HEK293 (cell line): ENCODE measurements around the gene SYT6.

Experiments used
- CTCF ChIA-PET: fragments of 350-600 bp; formaldehyde crosslinking; extraction: SDS; loops from one replicate; lab custom pipeline; 2021; ENCODE audit warnings: antibody characterized with exemption; lab: Yijun Ruan, JAX
- POLR2A ChIA-PET: fragments of 300-600 bp; formaldehyde crosslinking; extraction: SDS; loops from one replicate; lab custom pipeline; 2020; ENCODE audit warnings: antibody characterized with exemption, inconsistent platforms; lab: Yijun Ruan, JAX
- H3K27ac ChIP-seq: fragments of 200-500 bp; sonication (Bioruptor generic); 2 replicates; pipeline ENCODE4 v1.5.1; 2014; ENCODE audit warnings: low read depth, low read length, control low read depth, inconsistent platforms; ENCODE audit errors: extremely low read depth
- H3K36me3 ChIP-seq, 2 experiments: fragments of 200-500 bp in 1 of 2; sonication (Bioruptor generic) in 1 of 2; 1 replicate in 1 of 2; 2 replicates in 1 of 2; pipeline ENCODE4 v1.5.1; 2014 to 2017; ENCODE audit warnings: inconsistent platforms in 2 of 2, low read length in 2 of 2; ENCODE audit not compliant: control insufficient read depth in 2 of 2, insufficient read depth in 1 of 2
- H3K4me1 ChIP-seq: fragments of 200-500 bp; sonication (Bioruptor generic); 2 replicates; pipeline ENCODE4 v1.5.1; 2014; ENCODE audit warnings: mild to moderate bottlenecking, low read length, inconsistent platforms; ENCODE audit not compliant: control insufficient read depth, insufficient read depth
- H3K4me3 ChIP-seq: 2 replicates; pipeline ENCODE4 v1.5.1; 2011; ENCODE audit warnings: low read depth, mild to moderate bottlenecking, control low read depth, low read length, moderate library complexity
- H3K9me3 ChIP-seq: fragments of 200-500 bp; sonication (Bioruptor generic); 2 replicates; pipeline ENCODE4 v1.5.1; 2014; ENCODE audit warnings: low read depth, low read length, inconsistent platforms; ENCODE audit not compliant: control insufficient read depth, insufficient read depth
- EGR2 ChIP-seq: fragments of 450-650 bp; formaldehyde crosslinking; IDR thresholded peaks from 2 replicates; pipeline ENCODE4 v1.5.1; 2016; ENCODE audit warnings: low read depth, missing biosample characterization, missing genetic modification characterization
- GLIS1 ChIP-seq: fragments of 450-650 bp; formaldehyde crosslinking; IDR thresholded peaks from 2 replicates; pipeline ENCODE4 v1.5.1; 2016; ENCODE audit warnings: missing biosample characterization, missing genetic modification characterization
- MYNN ChIP-seq: fragments of 450-650 bp; formaldehyde crosslinking; IDR thresholded peaks from 2 replicates; pipeline ENCODE4 v1.5.1; 2016; ENCODE audit warnings: missing biosample characterization, missing genetic modification characterization, borderline replicate concordance
- ZBTB44 ChIP-seq: fragments of 450-650 bp; IDR thresholded peaks from 2 replicates; pipeline ENCODE4 v1.5.1; 2018; ENCODE audit warnings: missing biosample characterization, mild to moderate bottlenecking, missing genetic modification characterization
- ZEB2 ChIP-seq: fragments of 450-650 bp; formaldehyde crosslinking; IDR thresholded peaks from 2 replicates; pipeline ENCODE4 v1.5.1; 2016; ENCODE audit warnings: missing biosample characterization, missing genetic modification characterization
- ZFHX2 ChIP-seq: fragments of 450-650 bp; formaldehyde crosslinking; conservative IDR thresholded peaks from 2 replicates; pipeline ENCODE4 v1.5.1; 2016; ENCODE audit warnings: missing biosample characterization, missing genetic modification characterization
- ZIC2 ChIP-seq: fragments of 450-650 bp; formaldehyde crosslinking; IDR thresholded peaks from 2 replicates; pipeline ENCODE4 v1.5.1; 2016; ENCODE audit warnings: missing biosample characterization, missing genetic modification characterization
- ZNF114 ChIP-seq: fragments of 450-650 bp; formaldehyde crosslinking; IDR thresholded peaks from 2 replicates; pipeline ENCODE4 v1.5.0; 2017; ENCODE audit warnings: missing biosample characterization, missing genetic modification characterization
- ZNF133 ChIP-seq: fragments of 450-650 bp; formaldehyde crosslinking; IDR thresholded peaks from 2 replicates; pipeline ENCODE4 v1.5.1; 2016; ENCODE audit warnings: missing biosample characterization, missing genetic modification characterization
- ZNF148 ChIP-seq: fragments of 450-650 bp; formaldehyde crosslinking; IDR thresholded peaks from 2 replicates; pipeline ENCODE4 v1.5.0; 2017; ENCODE audit warnings: missing biosample characterization, missing genetic modification characterization, borderline replicate concordance
- ZNF350 ChIP-seq: fragments of 450-650 bp; formaldehyde crosslinking; IDR thresholded peaks from 2 replicates; pipeline ENCODE4 v1.5.0; 2017; ENCODE audit warnings: missing biosample characterization, mild to moderate bottlenecking, missing genetic modification characterization
- ZNF48 ChIP-seq: fragments of 450-650 bp; formaldehyde crosslinking; IDR thresholded peaks from 2 replicates; pipeline ENCODE4 v1.5.1; 2016; ENCODE audit warnings: missing biosample characterization, missing genetic modification characterization
- TF ChIP-seq, protein P1 (sequence below): fragments of 450-650 bp; formaldehyde crosslinking; IDR thresholded peaks from 2 replicates; pipeline ENCODE4 v1.5.1; 2016; ENCODE audit warnings: missing biosample characterization, missing genetic modification characterization

SYT6 gene

GRCh38 chr1:114113411-114114184 is 40.1 kb downstream of the SYT6 start (continued):
- no peak for TF ChIP-seq ZBTB44

DNA sequence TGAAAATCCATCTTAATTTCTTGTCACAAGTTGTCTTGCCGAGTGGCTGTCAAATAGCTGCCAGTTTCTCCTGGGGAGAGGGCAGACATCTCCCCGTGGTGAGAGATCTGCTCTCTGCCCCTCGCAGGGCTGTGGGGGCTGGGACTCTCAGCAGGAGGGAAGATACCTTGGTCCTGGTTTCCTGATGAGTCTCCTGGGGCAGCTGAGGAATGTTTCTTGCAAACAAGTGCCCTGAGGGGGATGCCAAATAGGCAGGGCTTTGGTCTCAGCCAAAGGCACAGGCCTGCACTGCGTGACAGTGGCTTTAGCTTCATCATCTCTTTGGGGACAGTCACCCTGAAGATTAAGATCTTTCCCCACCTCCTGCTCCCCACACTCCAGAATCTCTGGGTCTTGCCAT is 40.9 kb downstream of the SYT6 start:
- ChIA-PET POLR2A (no interaction called here), CTCF (no interaction called here)
- H3K36me3 ChIP-seq, result no peaks in the 10 kb centered on the region
- no peaks in the 10 kb centered on the region for H3K9me3 ChIP-seq
- no peak overlapping the region for H3K27ac ChIP-seq
- TF ChIP-seq GLIS1 (tag by site-specific recombination) (peak; percentile 73), ZIC2 (tag by site-specific recombination) (peak; percentile 88), MYNN (tag by site-specific recombination) (no peak), ZNF350 (tag by site-specific recombination) (no peak), ZNF133 (tag by site-specific recombination) (no peak)
- H3K4me3 ChIP-seq, result no peak overlapping the region
- no peaks in the 10 kb centered on the region for H3K4me1 ChIP-seq

GRCh38 chr1:114111731-114112641 is 41.7 kb downstream of the SYT6 start:
- Histone ChIP-seq H3K27ac (no peak overlapping the region), H3K36me3 (no peaks in the 10 kb centered on the region), H3K4me1 (no peaks in the 10 kb centered on the region), H3K9me3 (no peaks in the 10 kb centered on the region), H3K4me3 (no peak overlapping the region)
- CTCF ChIA-PET, result interaction anchor here (1.3 kb wide), 1 partner anchor 170 kb away, joined by 5 read pairs; no protein-coding TSS in a partner anchor
- TF ChIP-seq ZNF48 (tag by site-specific recombination) (no peak), ZEB2 (no peak), ZIC2 (tag by site-specific recombination) (peak; percentile 71), ZNF148 (tag by site-specific recombination) (no peak), EGR2 (peak; percentile 18; the same call in 1 of the 2 replicates)
- TF ChIP-seq, protein P1, sequence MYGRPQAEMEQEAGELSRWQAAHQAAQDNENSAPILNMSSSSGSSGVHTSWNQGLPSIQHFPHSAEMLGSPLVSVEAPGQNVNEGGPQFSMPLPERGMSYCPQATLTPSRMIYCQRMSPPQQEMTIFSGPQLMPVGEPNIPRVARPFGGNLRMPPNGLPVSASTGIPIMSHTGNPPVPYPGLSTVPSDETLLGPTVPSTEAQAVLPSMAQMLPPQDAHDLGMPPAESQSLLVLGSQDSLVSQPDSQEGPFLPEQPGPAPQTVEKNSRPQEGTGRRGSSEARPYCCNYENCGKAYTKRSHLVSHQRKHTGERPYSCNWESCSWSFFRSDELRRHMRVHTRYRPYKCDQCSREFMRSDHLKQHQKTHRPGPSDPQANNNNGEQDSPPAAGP (tag by site-specific recombination), result peak; percentile 91
- POLR2A ChIA-PET, result no interaction called here

- Histone ChIP-seq H3K36me3 (no peaks in the 10 kb centered on the region), H3K27ac (no peak overlapping the region), H3K9me3 (no peaks in the 10 kb centered on the region), H3K4me1 (no peaks in the 10 kb centered on the region), H3K4me3 (no peak overlapping the region)
- POLR2A ChIA-PET, result no interaction called here
- peak; percentile 50 for TF ChIP-seq ZFHX2 (tag by site-specific recombination)
- peak; percentile 82 for TF ChIP-seq EGR2
- TF ChIP-seq ZNF114, result no peak
- CTCF ChIA-PET, result interaction anchor here (1.3 kb wide), 1 partner anchor 13 kb away, joined by 5 read pairs; no protein-coding TSS in a partner anchor
Measured at GRCh38 chr1:114109981-114110380, 43.7 kb downstream of the SYT6 start.
